ENCODE measurements around the gene RTP1. TPM values are rescaled to one million over a fixed set of nuclear protein-coding genes. Genes with fewer than 3 reads are reported as not detected.
"Not testable (repeated sequence)": the region's sequence is repeated elsewhere in the genome, so short reads cannot be mapped to it uniquely, and the experiment has no call there.

The RTP1 gene
- polyA plus RNA-seq, 3 donors, result not detected

DNA sequence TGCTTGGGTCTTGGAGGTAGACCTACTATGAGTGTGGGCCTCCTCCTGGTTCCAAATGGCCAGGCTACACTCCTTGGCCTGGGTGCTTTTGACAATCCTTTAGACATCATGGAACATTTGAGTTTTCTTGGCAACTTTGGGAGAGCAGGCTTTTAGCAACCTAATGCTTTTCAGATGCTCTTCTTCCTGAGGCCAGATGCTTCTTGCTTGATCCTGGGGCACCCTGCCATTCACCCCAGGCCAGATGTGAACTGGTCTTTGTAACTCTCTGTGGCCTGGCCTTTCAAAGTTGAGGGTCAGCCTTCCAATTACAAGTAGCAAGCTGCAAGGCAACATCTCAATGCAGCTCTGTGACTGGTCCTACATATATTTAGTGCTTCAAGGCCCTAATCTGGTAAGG is 40.5 kb downstream of the RTP1 start:
- DNase-seq (ENCODE audit: low read depth in 3 of 3, low spot score in 2 of 3), result no peak

DNA sequence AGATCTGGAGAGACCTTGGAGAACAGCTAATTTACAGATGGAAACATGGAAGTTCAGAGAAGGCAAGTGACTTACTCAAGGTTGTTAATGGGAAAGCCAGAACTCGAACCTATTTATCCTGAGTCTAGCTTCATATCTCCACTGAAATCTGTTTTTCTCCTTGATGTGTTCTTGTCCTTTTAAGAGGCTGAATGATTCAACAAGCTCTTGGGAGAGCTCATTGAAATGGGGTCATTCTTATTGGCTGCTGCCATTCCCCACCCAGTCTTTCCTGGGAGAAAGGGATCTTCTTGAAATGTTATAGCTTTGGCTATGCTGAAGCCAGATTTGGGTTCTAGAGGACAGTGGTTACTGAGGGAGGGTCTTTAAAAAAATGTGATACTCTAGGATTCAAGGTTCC is 41.0 kb downstream of the RTP1 start:
- DNase-seq (ENCODE audit: low read depth in 3 of 3, low spot score in 2 of 3), result no peak

DNA sequence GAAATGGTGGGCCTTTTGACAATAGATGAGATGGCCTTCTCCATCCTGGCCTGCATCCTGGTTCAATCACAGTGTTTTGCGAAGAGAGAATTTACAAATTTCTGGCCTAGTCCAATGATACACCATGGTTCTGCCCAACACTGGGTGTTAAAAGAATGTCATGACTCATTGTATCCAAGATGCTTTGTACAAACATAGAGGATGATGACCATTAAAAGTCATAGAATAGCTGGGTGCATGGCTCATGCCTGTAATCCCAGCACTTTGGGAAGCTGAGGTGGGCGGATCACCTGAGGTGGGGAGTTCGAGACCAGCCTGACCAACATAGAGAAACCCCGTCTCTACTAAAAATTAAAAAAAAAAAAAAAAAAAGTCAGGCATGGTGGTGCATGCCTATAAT is 41.5 kb downstream of the RTP1 start:
- not testable (repeated sequence) for DNase-seq (ENCODE audit: low read depth in 3 of 3, low spot score in 2 of 3)

- no peak for DNase-seq (ENCODE audit: low read depth in 3 of 3, low spot score in 2 of 3)
Measured at GRCh38 chr3:187242435-187242834, 45.1 kb downstream of the RTP1 start.

DNA sequence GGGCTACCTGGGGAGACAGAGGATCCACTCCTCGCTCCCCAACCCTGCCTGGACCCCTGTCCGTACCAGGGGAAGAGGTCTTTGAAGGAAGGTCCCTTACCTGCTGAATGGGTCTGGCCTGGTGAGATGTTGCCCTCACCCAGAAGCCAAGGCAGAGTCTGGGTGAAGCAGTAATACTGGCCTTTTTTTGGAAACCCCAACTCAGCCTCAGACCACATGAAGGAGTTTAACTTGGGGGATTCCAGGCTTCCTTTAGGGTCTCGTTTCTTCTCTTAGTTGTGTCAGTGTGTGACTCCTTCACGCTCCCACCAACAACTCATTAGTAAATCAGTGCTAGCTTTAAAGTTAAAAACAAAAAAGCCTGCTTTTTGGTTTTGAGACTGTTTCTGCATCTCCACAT is 45.6 kb downstream of the RTP1 start:
- DNase-seq (ENCODE audit: low read depth in 3 of 3, low spot score in 2 of 3), result no peak

- no peak for DNase-seq (ENCODE audit: low read depth in 3 of 3, low spot score in 2 of 3)
Measured at GRCh38 chr3:187243933-187244524, 46.7 kb downstream of the RTP1 start.

DNA sequence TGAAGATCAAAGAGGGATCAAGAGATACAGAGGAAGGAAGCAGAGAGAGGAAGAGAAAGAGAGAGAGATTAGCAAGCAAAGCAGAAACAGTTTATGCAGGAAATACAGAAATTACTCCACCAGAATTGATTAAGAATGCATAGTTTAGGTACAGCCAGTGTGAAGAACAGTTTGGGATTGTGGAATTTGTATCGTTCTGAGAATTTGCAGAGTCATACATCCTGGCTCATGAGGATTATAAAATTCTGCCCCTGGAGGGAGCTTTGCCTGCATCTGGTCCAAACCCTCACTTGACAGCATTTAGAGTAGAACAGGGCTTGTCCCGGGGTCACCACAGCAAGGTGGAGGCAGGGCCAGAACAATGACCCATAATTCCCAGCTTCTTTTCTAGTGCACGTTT is 50.1 kb downstream of the RTP1 start:
- no peak for DNase-seq (ENCODE audit: low read depth in 3 of 3, low spot score in 2 of 3)

Other genes with a start within 250 kb of the RTP1 start
- 10 to 100 TPM; 16.8 to 19.2 (median 19.2) TPM for gene RPL39L, start 58.0 kb upstream of the RTP1 start, polyA plus RNA-seq (ENCODE audit: insufficient read length in 3 of 3)
- 1 to 10 TPM; 6.6 to 9.3 (median 8.1) TPM for gene MASP1, start 94.3 kb downstream of the RTP1 start, polyA plus RNA-seq (ENCODE audit: insufficient read length in 3 of 3)
- gene RTP4, start 170.9 kb downstream of the RTP1 start, polyA plus RNA-seq (ENCODE audit: insufficient read length in 3 of 3), result under 1 TPM; 0.71 to 0.99 (median 0.82) TPM

Measured in right renal cortex interstitium (tissue), 3 donors.